Kidney tubule cell (primary cell): ENCODE data around the gene SLC41A1.

Experiments used
- DNase-seq: peaks from one replicate; pipeline ENCODE4 v3.0.0-alpha.2; 2018; ENCODE audit warnings: low spot score

Gene SLC41A1

DNA sequence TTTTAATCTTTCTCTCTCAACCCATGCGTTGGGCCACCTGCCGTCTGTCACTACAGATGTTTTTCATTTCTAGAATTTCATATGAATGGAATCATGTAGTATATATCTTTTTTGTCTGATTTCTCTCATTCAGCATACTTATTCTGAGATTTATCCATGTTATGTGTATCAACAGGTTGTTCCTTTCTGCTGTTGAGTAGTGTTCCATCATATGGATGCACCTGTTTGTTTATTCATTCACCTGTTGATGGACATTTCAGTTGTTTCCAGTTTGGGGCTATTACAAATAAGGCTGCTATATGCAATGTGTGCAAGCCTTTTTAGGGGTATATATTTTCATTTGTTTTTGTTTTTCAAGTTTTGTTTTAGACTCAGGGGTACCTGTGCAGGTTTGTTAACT lies 9.4 kb upstream of the SLC41A1 start:
- DNase-seq: no peak

DNA sequence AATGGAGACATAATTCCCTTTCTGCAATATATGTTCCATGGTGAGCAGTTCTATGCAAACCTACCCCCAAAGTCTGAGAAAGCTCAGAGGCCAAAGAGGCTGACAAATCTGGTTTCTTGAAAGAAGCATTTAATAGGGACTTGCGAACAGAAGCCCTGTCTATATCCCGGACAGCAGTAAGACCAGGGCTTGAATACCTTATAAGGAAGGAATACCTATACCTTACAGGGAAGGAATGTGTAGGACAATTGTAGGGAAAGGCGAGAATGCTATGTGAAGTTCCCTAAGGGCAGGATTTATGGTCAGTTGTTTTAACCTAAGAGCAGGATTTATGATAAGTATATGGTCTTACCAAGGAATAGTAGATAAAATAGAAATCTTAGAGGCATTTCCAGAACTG lies 5.0 kb upstream of the SLC41A1 start:
- DNase-seq: no peak

GRCh38 chr1:205817364-205817763 lies 4.4 kb upstream of the SLC41A1 start:
- no peak for DNase-seq

GRCh38 chr1:205813755-205814058 lies 709 bp upstream of the SLC41A1 start:
- no peak for DNase-seq

DNA sequence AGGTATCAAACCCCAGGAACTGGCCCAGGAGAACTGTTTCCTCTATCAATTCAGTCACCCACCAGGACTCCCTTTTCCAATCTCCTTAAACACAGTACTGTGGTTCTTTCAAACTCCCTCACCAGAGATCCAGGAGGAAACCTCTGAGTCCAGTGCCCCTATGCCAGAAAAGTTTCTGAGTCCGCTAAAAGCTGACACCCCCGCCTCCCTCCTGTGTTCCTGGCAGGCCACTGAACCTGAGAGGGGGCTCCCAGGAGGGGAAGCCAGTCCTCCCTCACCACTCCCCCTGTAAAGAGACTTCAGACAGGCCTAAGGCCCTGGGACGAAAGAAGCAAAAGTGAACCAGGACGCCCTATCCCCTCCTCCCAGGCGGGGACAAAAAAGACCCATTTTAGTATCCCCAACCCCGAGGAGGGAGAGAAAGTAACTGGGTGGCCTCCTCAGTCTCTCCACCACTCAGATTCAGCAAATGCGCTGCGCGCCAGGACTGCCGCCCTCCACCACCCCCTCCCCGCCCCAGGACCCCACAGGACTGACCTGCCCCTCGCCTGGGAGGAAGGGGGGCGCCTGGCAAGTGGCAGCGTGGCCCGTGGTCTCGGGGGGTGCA lies 624 bp downstream of the SLC41A1 start:
- DNase-seq: no peak

DNA sequence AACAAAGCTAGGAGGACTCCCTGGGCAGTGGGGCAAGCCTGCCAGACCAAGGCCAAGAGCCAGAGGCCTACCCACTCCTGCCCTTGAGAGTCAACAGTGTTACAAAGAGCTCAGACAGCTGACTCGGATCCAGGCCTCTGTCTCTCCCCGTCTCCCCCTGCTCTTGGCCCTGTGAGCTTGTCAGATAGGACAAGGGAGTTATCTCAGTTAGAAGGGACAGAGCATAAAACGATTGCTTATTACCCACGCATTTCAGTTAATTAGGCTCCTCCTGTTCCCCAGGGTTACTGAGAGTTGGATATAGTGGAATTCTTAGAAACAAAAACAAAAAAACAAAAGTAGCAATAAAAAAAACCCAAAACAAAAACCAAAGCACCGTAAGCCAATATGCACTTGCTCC lies 1.3 kb downstream of the SLC41A1 start:
- no peak for DNase-seq

DNA sequence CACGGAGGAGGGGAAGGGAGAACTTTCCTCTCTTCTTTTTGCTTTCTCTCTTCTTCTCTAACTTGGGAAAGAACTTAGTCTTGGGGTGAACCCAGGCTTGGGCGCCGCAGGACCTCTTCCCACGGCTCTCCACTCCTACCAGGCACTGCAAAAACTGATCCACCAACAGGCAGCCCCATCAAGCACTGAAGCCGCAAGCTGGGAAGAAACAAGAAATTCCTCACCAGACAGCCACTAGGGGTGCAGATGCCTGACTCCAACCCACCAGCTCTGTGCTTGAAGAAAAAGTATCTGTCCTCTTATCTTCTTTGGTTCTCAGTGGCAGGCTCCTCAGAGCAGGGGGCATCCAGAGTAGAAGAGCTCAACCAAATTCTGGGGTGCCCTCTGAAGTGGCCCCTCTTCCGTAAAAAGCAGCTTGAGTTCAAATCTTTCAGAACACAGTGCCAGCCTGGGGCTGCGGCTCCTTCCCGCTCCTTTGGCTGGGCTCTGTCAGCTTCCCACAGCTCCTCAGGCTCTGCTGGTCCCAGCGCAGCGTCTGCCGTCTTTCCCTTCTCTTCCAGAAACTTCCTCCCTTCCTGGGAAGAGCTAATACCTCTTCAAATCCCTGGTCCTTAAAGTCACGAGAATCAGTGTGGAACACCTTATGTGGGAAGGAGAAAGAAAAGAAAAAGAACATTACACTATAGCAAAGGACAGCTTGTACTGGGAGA lies 2.4 kb downstream of the SLC41A1 start:
- DNase-seq: no peak

- DNase-seq: no peak
These were observed 3.1 kb downstream of the SLC41A1 start for GRCh38 chr1:205809942-205810345.

GRCh38 chr1:205809469-205809868 lies 3.5 kb downstream of the SLC41A1 start:
- no peak for DNase-seq

DNA sequence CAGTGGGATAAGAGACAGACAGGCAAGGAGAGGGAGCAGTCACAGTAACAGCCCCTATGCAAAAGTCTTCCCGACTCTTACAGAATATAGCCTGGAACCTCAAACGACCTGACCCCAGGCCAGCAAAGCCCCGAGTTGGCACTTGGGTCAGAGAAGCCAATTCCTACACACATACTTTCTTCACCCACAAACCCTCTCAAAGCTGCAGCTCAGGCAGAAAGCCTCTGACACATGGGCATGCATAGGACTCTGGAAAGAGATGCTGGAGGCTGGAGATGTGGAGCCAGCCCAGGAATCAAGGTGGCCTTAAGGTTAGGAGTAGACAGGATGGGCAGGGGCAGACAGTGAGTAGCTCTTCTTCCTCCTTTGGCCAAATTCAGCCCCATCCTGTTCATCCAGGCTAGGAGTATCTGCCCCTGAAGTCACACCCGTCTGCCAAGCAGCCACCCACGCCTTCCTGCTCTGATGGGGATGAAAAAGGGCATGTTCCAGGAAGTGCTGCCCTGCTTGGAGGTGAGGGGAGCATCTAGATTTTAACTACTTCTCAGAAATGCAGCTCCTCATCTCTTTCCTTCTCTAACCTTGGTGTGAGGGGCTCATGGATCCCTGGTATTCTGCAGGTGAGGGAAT lies 7.8 kb downstream of the SLC41A1 start:
- peak; percentile 24 for DNase-seq

DNA sequence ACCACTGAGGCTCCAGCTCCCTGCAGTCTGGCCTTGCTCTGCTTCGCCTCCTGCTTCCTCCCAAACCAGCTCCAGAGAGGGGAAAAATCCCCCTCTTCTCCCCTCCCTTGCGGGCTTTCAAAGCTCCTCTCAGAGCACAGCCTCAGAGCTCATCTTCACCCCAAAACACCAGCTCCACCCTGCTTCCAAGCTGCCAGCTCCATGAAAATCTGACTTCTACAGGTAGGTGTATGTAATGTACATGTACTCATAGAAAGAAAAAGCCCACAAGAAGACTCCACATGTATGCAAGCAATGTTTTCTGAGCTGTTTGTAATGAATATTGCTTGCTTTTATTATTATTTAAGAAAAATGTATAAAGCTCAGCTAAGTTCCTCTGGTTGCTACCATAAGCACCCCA lies 8.4 kb downstream of the SLC41A1 start:
- DNase-seq: no peak

DNA sequence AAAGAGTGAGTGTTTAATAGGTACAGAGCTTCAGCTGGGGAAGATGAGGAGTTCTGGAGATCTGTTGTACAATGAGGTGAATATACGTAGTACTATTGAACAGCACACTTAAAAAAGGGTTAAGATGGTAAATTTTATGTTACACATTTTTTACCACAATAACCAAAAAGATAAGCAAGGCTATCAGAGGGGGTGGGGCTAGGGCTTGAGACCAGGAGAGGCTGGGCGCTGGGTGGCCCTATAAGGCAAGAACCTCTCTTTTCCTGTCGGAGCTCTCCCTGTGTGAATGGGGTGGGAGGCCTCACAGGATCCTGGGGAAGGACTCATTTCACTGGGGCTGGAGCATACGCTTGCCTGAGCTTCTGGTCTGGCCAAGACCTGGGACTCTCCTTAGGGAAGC lies 9.0 kb downstream of the SLC41A1 start:
- DNase-seq: no peak

- DNase-seq: no peak
These were observed 10.9 kb downstream of the SLC41A1 start for GRCh38 chr1:205802060-205802459.

DNA sequence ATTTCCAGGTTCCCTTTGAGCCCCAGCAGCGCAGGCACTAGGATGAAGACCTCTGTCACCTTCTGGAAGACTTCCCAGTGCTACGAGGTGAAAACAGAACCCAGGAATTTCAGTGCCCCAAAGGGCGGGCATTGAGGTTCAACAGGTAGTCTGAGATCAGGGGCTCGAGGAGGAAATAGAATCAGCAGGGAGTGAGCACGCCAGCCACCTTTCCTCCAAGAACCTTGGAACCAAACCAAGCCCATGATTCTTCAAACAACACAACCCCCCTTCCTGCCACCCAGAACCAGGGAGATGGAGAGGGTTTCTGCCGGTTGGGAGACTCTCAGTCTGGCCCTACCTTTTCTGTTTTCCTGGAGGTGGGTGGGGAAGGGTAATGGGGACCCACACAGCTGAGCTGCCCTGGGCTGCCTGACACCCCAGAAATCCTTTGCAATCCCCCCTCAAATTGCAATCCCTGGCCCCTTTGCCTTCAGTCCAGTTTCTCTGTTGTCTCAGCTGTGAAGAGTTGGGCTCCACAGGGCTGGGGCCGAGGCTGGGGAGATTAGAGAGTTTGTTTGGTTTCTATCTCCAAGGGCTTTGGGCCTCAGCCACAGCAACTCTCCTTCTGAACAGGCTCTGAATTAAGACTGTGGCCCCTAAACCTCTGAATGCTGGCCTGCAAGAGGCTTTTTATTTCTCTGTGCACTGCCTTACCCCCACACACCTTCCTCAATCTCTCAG lies 11.9 kb downstream of the SLC41A1 start:
- DNase-seq: no peak

DNA sequence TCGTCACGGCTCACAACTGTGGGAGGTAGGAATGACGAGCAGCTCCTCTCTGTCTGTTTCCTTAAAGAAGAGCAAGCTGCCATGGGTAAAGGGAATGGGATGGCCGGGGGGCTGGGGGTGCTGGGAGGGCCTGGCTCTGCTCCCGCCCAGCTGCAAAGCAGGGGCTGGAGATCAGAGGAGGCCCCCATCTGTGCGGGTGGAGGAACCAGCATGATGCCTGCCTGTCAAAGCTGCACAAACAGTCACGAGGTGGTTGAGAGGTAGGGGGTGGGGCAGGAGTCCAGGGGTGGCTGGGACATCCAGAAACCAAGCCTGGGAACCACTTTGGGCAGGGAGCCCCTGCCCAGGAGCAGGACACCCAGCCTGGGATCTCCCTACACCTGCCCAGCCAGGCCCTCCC lies 12.6 kb downstream of the SLC41A1 start:
- no peak for DNase-seq

DNA sequence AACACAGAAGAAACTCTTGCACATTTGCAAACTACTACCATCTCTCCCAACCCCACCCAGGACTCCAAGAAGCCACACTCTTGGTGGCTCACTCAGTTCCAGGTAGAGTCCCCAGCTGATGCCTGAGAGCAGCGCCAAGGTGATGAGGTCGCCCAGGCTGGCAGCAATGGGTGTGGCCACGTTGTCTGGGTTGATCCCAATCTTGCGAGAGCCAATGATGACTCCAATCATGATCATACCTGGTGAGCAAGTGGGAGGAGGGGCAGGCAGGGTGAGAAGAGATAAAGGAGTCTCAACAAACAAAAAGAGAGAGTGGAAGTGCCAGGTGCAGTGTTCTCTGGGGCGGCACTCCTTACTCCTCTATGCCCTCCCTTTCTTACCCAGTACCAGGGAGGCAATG lies 14.4 kb downstream of the SLC41A1 start:
- DNase-seq: peak; percentile 46

DNA sequence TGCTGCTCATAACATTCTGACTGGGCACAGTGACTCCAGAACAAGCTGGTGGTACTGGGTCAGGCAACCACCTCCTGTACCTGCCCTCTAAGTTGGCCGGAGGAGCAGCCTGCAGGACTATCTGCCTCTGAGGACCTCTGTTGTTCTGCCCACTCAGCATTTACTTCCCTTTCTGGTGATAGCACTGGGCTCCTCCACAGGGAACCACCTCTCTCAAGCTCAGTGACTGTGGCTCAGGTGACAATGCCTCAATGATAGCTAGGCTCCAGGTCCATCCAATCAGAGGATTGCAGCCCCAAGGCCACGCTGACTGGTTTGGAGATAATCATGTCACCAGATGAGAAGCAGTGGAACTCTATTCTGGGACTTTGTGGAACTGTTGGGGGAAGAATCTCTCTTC lies 15.8 kb downstream of the SLC41A1 start:
- DNase-seq: no peak

DNA sequence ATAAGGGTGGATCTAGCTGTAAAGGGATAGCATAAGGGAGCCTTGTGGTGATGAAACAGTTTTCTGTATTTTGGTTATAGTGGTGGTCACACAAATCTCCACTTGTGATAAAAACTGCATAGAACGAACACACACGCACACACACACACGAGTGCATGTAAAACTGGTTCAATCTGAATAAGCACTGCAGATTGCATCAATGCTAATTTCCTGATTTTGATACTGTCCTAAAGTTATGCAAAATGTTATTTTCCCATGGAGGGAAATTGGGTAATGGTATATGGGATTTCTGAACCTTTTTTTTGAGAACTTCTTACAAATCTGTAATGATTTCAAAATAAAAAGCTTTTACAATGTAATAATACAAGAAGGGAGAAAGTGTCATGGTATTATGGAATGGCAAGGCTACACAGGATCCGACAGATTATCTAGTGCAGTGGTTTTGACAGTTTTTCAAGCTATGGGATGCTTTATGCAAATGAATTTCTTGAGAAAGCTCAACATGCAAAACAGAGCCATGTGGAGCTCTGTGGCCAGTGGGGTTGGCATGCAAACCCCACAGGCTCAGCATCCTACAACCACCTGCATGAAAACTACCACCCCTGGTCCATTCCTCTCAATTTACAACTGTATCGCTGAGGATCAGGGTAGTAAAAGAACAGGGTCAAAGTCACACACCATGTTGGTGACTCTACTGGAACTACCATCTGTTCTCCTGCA lies 18.8 kb downstream of the SLC41A1 start:
- no peak for DNase-seq

DNA sequence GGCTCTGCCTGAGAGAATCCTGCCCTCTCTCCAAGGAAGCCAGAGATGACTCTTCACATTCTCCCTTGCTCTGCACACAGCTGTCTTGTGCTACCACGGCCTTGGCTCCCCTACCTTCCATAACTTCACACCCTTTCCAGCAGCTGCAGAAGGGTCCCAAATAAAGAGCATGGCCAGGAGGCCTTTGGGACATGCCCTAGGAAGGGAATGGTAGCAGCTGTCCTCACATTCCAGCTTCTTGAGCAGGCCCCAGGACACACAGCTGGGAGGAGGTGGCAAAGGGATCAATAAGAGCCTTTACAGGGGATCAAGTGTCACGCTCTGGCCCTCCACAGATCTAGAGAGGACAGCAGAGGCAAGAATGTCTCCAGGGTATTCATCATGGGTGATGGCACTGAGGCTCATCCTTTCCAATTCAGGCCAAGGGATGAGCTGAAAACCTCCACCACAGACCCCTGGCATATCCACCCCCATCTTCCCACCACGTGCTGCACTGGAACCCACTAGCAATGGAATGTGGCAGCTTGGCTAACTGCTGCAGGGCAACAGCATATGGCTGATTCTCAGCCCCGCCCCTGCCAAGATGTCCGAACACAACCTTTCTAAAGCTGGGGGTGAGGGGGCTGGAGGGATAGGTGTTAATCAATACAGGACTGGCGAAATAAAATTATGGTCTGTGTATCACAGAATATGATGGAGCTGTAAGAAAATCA lies 19.9 kb downstream of the SLC41A1 start:
- DNase-seq: no peak

- DNase-seq: no peak
These were observed 20.5 kb downstream of the SLC41A1 start for GRCh38 chr1:205792481-205792881.

- peak; percentile 63 for DNase-seq
These were observed 21.3 kb downstream of the SLC41A1 start for GRCh38 chr1:205791568-205792180.
